Type B pancreatic cell (in vitro differentiated cells): ENCODE measurements around the gene HMCN1. TPM values are rescaled to one million over a fixed set of nuclear protein-coding genes. Genes with fewer than 3 reads are reported as not detected.

Source experiments
- DNase-seq: peaks from one replicate; pipeline ENCODE4 v3.0.0; 2021; ENCODE audit warnings: mixed read lengths; ENCODE audit not compliant: unreplicated experiment; ENCODE audit errors: extremely low spot score
- H3K27ac Mint-ChIP-seq: 2 replicates; pipeline ENCODE4 v1.8.0; 2021; ENCODE audit warnings: mild to moderate bottlenecking, mixed read lengths
- H3K27me3 Mint-ChIP-seq: 2 replicates; pipeline ENCODE4 v1.8.0; 2021; ENCODE audit warnings: mixed read lengths
- H3K36me3 Mint-ChIP-seq: 2 replicates; pipeline ENCODE4 v1.8.0; 2021; ENCODE audit warnings: mixed read lengths
- H3K4me1 Mint-ChIP-seq: one replicate; pipeline ENCODE4 v1.8.0; 2021; ENCODE audit warnings: mixed read lengths; ENCODE audit not compliant: unreplicated experiment
- H3K4me3 Mint-ChIP-seq: 2 replicates; pipeline ENCODE4 v1.8.0; 2021; ENCODE audit warnings: mild to moderate bottlenecking, mixed read lengths
- H3K9me3 Mint-ChIP-seq: 2 replicates; pipeline ENCODE4 v1.8.0; 2021; ENCODE audit warnings: mixed read lengths
- total RNA-seq: library from RNA; stranded (reverse); gene quantifications from 2 replicates; pipeline ENCODE4 v1.2.1, GENCODE V29; 2021; ENCODE audit warnings: low replicate concordance
- TF ChIP-seq, protein P1 (sequence below): fragments of 200-600 bp; sonication (generic); conservative IDR thresholded peaks from 2 replicates; pipeline ENCODE4 v1.5.0; 2021; ENCODE audit warnings: antibody characterized with exemption, mild to moderate bottlenecking

Gene HMCN1
- total RNA-seq, 1 donor from 2014 or later = 13.2 TPM

DNA sequence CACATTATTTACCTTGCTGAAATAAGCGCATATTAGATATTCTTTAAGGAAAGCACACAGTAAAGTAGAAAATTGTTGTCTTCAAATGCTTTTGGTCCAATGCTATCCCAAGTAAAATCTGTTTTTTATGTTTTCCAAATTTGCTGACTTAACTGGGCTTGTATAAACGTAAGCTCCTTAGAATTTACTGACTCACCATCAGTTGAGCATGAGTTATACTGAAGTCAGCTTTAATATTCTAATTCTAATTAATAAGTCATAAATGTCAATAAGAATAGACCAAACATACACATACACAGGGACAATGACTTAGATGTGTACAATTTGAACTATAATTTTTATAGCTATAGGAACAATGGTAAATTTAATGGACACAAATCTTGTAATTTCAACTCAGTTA lies 321.7 kb downstream of the HMCN1 start:
- no peaks in the 10 kb centered on the region for H3K9me3 Mint-ChIP-seq
- no peak for DNase-seq
- no peaks in the 10 kb centered on the region for H3K4me1 Mint-ChIP-seq
- no peaks in the 10 kb centered on the region for H3K36me3 Mint-ChIP-seq
- TF ChIP-seq, protein P1, sequence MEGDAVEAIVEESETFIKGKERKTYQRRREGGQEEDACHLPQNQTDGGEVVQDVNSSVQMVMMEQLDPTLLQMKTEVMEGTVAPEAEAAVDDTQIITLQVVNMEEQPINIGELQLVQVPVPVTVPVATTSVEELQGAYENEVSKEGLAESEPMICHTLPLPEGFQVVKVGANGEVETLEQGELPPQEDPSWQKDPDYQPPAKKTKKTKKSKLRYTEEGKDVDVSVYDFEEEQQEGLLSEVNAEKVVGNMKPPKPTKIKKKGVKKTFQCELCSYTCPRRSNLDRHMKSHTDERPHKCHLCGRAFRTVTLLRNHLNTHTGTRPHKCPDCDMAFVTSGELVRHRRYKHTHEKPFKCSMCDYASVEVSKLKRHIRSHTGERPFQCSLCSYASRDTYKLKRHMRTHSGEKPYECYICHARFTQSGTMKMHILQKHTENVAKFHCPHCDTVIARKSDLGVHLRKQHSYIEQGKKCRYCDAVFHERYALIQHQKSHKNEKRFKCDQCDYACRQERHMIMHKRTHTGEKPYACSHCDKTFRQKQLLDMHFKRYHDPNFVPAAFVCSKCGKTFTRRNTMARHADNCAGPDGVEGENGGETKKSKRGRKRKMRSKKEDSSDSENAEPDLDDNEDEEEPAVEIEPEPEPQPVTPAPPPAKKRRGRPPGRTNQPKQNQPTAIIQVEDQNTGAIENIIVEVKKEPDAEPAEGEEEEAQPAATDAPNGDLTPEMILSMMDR = no peak
- no peaks in the 10 kb centered on the region for H3K27me3 Mint-ChIP-seq
- H3K27ac Mint-ChIP-seq = no peak overlapping the region
- H3K4me3 Mint-ChIP-seq = no peak overlapping the region

DNA sequence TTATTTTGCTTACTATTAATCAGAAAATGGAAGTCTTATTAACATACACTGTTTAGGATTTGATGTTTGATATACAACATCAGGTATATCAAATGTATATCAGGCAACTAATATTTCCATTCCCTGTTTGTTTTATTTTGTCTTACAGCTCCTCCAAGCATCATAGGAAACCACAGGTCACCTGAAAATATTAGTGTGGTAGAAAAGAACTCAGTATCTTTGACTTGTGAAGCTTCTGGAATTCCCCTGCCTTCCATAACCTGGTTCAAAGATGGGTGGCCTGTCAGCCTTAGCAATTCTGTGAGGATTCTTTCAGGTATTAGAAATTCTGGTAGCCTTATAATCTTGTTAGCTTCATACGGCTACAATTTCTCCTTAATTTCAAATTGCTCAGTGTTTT lies 322.9 kb downstream of the HMCN1 start:
- TF ChIP-seq, protein P1 = no peak
- Mint-ChIP-seq H3K4me3 (no peak overlapping the region), H3K27me3 (no peaks in the 10 kb centered on the region), H3K9me3 (no peaks in the 10 kb centered on the region), H3K27ac (no peak overlapping the region), H3K4me1 (no peaks in the 10 kb centered on the region), H3K36me3 (no peaks in the 10 kb centered on the region)
- DNase-seq = no peak

DNA sequence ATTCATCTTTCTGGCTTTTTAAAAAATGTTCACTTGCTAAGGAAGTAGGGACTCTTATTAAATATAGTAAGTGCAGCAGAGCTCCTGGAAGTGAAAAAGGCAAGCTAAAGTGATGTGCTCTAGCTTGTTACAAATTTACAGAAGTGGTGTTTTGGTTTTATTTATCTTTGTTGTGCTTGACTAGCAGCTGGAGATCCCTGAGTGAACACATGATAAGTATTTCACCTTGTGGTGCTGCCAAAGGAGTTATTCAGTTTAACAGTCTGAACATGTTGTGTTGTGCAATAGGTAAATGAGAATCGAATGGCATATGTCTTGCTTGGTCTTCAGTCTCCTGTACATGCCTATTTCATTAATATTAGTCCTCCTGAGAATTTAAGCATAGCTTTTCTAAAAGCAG lies 325.1 kb downstream of the HMCN1 start:
- H3K27me3 Mint-ChIP-seq = no peaks in the 10 kb centered on the region
- no peaks in the 10 kb centered on the region for H3K9me3 Mint-ChIP-seq
- H3K4me3 Mint-ChIP-seq = no peak overlapping the region
- DNase-seq = no peak
- TF ChIP-seq, protein P1 = no peak
- H3K27ac Mint-ChIP-seq = no peak overlapping the region
- H3K4me1 Mint-ChIP-seq = no peaks in the 10 kb centered on the region
- no peaks in the 10 kb centered on the region for H3K36me3 Mint-ChIP-seq

DNA sequence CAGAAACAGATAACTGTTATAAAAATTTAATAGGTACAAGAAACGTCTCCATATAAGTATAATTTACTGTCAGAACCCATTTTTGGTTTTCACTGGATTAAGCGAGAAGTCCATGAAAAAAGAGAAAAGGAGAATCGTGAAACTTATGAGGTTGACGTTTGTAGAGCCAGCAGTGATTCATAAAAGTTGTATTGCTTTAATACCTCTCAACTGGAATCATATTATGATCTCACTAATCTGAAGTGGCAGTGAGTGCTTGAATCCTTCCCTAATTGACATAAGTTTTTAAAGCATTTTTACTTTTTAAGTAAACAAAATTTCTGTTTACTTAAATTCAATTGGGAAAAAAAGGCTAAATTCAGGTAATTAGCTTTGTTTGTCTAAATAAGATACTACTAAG lies 325.6 kb downstream of the HMCN1 start:
- no peaks in the 10 kb centered on the region for H3K36me3 Mint-ChIP-seq
- H3K4me3 Mint-ChIP-seq = no peak overlapping the region
- TF ChIP-seq, protein P1 = no peak
- DNase-seq = no peak
- no peaks in the 10 kb centered on the region for H3K9me3 Mint-ChIP-seq
- no peaks in the 10 kb centered on the region for H3K27me3 Mint-ChIP-seq
- no peak overlapping the region for H3K27ac Mint-ChIP-seq
- H3K4me1 Mint-ChIP-seq = no peaks in the 10 kb centered on the region

DNA sequence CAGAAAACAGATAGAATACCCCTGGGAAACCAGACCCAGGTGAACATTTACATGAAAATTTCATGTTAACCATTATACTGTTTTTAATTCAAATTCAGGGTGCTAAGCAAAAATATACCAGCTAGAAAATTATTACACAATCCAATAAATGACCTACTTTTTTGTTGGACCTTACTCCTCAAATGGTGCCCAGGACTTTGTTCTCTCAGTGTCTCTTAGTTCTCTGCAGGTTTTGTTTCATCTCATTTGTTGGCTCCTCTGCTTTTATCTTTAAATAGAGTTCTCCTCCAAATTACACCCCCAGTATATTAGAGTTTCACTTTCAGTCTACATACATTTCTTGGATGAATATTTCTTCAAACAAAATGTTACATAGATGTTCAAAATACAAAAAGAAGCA lies 326.0 kb downstream of the HMCN1 start:
- H3K36me3 Mint-ChIP-seq = no peaks in the 10 kb centered on the region
- TF ChIP-seq, protein P1 = no peak
- no peaks in the 10 kb centered on the region for H3K27me3 Mint-ChIP-seq
- no peak overlapping the region for H3K4me3 Mint-ChIP-seq
- no peak for DNase-seq
- H3K4me1 Mint-ChIP-seq = no peaks in the 10 kb centered on the region
- no peak overlapping the region for H3K27ac Mint-ChIP-seq
- no peaks in the 10 kb centered on the region for H3K9me3 Mint-ChIP-seq

DNA sequence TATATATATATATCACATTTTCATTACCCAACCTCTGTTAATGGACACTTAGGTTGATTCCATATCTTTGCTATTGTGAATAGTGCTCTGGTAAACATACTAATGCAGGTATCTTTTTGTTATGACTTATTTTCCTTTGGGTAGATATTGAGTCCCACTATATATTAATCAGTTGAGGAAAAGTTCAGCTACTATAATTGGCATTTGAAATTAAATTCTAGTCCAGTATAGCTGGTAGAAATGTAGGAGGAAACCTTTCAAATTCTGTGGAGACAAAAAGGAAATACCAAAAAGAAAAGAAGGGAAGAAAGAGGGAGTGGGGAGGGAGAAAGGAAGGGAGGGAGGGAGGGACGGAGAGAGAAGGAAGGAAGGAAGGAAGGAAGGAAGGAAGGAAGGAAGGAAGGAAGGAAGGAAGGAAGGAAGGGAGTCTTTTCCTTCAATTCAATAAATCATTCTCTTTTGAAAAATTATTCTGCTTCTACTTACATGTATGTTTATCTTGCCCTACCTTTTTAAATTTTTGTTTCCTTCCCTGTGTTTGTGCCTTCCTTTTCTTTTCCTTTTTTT lies 329.0 kb downstream of the HMCN1 start:
- Mint-ChIP-seq H3K27me3 (no peaks in the 10 kb centered on the region), H3K27ac (no peak overlapping the region), H3K4me3 (no peak overlapping the region), H3K36me3 (no peaks in the 10 kb centered on the region), H3K9me3 (no peaks in the 10 kb centered on the region), H3K4me1 (no peaks in the 10 kb centered on the region)
- TF ChIP-seq, protein P1 = no peak
- DNase-seq = no peak
